ENCODE data around the gene UFC1.

Gene UFC1

DNA sequence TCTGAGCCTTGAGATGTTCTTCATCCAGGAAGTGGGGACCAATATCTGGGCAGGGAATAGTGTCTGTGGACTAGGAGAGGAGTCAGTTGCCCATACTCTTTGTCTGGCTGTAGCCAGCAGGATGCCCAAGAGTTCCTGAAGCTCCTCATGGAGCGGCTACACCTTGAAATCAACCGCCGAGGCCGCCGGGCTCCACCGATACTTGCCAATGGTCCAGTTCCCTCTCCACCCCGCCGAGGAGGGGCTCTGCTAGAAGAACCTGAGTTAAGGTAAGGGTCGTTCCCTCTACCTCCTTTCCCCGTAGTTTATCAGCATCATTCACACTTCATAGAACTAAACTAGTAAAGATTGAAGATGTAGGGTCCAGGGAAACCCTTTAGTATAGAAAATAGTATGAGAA, 9.0 kb downstream of the UFC1 start:
- TF ChIP-seq, protein P1, sequence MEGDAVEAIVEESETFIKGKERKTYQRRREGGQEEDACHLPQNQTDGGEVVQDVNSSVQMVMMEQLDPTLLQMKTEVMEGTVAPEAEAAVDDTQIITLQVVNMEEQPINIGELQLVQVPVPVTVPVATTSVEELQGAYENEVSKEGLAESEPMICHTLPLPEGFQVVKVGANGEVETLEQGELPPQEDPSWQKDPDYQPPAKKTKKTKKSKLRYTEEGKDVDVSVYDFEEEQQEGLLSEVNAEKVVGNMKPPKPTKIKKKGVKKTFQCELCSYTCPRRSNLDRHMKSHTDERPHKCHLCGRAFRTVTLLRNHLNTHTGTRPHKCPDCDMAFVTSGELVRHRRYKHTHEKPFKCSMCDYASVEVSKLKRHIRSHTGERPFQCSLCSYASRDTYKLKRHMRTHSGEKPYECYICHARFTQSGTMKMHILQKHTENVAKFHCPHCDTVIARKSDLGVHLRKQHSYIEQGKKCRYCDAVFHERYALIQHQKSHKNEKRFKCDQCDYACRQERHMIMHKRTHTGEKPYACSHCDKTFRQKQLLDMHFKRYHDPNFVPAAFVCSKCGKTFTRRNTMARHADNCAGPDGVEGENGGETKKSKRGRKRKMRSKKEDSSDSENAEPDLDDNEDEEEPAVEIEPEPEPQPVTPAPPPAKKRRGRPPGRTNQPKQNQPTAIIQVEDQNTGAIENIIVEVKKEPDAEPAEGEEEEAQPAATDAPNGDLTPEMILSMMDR (IDR thresholded peaks at IDR 0.05; ENCODE audit: low read length, missing control alignments) = no peak
- DNase-seq (ENCODE audit: low read depth) = no peak

DNA sequence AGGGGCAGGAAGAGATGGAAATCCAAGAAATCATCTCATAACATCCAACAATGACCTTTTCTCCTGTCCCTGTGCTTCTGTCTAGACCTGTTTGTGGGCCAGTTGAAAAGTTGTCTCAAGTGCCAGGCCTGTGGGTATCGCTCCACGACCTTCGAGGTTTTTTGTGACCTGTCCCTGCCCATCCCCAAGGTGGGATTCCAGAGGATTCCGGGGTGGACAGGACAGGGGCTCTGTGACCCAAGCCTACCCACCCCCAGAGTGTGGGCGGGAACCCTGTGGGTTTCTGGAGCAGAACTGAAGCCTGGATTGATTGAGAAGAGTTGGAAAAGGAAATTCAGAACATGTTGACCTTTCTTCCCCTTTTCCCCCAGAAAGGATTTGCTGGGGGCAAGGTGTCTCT, 10.0 kb downstream of the UFC1 start:
- H3K4me3 ChIP-seq (replicated peaks; ENCODE audit: low read depth, low read length) = no peak overlapping the region
- no peak for DNase-seq (ENCODE audit: low read depth)
- TF ChIP-seq, protein P1 (IDR thresholded peaks at IDR 0.05; ENCODE audit: low read length, missing control alignments) = no peak

More for the DNA sequence above, 9.0 kb downstream of the UFC1 start:
- H3K4me3 ChIP-seq (replicated peaks; ENCODE audit: low read depth, low read length) = no peak overlapping the region

GRCh38 chr1:161164901-161165610, 11.3 kb downstream of the UFC1 start:
- peak overlapping the region; percentile 87 for H3K4me3 ChIP-seq (replicated peaks; ENCODE audit: low read depth, low read length)
- TF ChIP-seq, protein P1 (IDR thresholded peaks at IDR 0.05; ENCODE audit: low read length, missing control alignments) = no peak
- no peak for DNase-seq (ENCODE audit: low read depth)

DNA sequence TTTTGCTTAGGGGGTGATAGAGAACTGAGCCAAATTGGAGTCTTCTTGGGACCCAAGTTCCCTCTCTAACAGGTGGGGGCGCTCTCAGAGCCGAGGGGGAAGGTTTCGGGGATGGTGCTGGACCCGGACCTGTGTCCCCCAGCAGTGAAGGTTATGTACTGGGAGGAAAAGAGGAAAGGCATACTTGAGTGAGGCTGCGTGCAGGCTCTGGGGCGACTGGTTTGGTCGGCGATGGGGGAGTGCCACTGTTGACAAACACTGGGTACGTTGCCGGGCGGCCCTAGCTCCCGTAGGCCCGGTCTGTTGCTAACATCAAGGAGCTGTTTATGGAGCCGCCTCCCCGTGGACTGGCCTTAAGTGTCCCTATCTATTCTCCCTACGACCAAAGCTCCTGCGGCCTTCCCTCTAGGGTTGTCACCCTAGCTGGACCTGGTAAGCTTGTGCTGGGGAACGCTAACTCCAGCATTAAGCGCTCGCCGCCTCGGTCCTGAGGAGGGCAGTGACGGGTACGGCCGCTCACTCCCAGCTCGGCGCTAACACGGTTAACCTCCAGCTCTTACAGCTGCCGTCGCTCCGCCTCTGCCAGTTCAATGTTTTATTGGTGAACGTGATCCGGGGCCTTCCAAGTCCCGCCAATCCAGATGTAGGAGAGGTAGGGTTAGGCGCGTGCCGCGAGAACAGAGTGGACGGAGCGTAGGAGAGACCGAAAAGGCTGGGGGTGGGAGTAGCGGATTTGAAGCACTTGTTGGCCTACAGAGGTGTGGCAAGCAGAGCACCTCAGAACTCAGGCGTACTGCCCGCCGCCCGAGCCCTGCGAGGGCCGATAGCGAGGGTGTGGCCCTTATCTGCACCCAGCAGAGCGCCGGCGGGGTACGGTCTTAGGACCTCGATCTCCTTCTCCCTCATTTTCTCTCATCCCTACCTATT, 12.2 kb downstream of the UFC1 start, which contains the start of gene PPOX:
TSS of gene PPOX (plus strand) at position 685 of the 927 bp plus-strand sequence. CDS start 422 bp downstream, outside the sequence.
- H3K4me3 ChIP-seq (replicated peaks; ENCODE audit: low read depth, low read length) = peak within 1 kb of the TSS; percentile 87
- TF ChIP-seq, protein P1 (IDR thresholded peaks at IDR 0.05; ENCODE audit: low read length, missing control alignments) = peak; percentile 46
- DNase-seq (ENCODE audit: low read depth) = peak; percentile 99

GRCh38 chr1:161166669-161167548, 13.1 kb downstream of the UFC1 start:
- DNase-seq (ENCODE audit: low read depth) = no peak
- H3K4me3 ChIP-seq (replicated peaks; ENCODE audit: low read depth, low read length) = peak overlapping the region; percentile 87
- TF ChIP-seq, protein P1 (IDR thresholded peaks at IDR 0.05; ENCODE audit: low read length, missing control alignments) = no peak

DNA sequence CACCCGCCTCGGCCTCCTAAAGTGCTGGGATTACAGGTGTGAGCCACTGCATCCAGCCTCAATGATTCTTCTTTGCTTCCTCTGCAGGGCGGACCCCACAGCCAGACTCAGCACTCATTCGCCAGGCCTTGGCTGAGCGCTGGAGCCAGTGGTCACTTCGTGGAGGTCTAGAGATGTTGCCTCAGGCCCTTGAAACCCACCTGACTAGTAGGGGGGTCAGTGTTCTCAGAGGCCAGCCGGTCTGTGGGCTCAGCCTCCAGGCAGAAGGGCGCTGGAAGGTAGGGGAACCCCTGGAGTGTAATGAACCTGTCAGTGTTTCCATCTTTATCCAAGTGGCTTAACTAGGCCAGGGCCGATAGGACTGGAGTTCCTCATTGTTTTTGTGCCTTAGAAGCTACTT, 15.1 kb downstream of the UFC1 start:
- no peak for DNase-seq (ENCODE audit: low read depth)
- TF ChIP-seq, protein P1 (IDR thresholded peaks at IDR 0.05; ENCODE audit: low read length, missing control alignments) = no peak

More for the DNA sequence above, 15.1 kb downstream of the UFC1 start:
- no peak overlapping the region for H3K4me3 ChIP-seq (replicated peaks; ENCODE audit: low read depth, low read length)

Measured in fibroblast of pulmonary artery (primary cell).